LNCAP (cell line): Measurements from ENCODE around the gene PIK3AP1.

Experiments used
- CTCF ChIP-seq: fragments of 450-650 bp; IDR thresholded peaks from 2 replicates; pipeline ENCODE4 v1.5.1; 2017; ENCODE audit warnings: mild to moderate bottlenecking

The PIK3AP1 gene

GRCh38 chr10:96690755-96691730, 29.3 kb downstream of the PIK3AP1 start:
- TF ChIP-seq CTCF: no peak

GRCh38 chr10:96688789-96689188, 31.5 kb downstream of the PIK3AP1 start:
- TF ChIP-seq CTCF: no peak

GRCh38 chr10:96687317-96688012, 32.8 kb downstream of the PIK3AP1 start:
- no peak for TF ChIP-seq CTCF

- TF ChIP-seq CTCF: no peak
These were observed 33.8 kb downstream of the PIK3AP1 start for GRCh38 chr10:96686514-96686913.

- no peak for TF ChIP-seq CTCF
These were observed 35.0 kb downstream of the PIK3AP1 start for GRCh38 chr10:96685306-96685705.

GRCh38 chr10:96684826-96685225, 35.5 kb downstream of the PIK3AP1 start:
- TF ChIP-seq CTCF: no peak

- TF ChIP-seq CTCF: no peak
These were observed 36.6 kb downstream of the PIK3AP1 start for GRCh38 chr10:96683710-96684109.
